ENCODE data around the gene MUC2. TPM values are rescaled to one million over a fixed set of nuclear protein-coding genes. Genes with fewer than 3 reads are reported as not detected.

Gene MUC2
- total and polyA plus RNA-seq, 2 experiments from 2014 or later, result not detected

GRCh38 chr11:1086171-1087102 lies 11.8 kb downstream of the MUC2 start:
- no peaks in the 10 kb centered on the region for H3K9me2 ChIP-seq (ENCODE audit: insufficient read depth)
- no peaks in the 10 kb centered on the region for H3K36me3 ChIP-seq (ENCODE audit: insufficient read depth)
- no peak for TF ChIP-seq STAT1 (IDR thresholded peaks at IDR 0.05; ENCODE audit: unreplicated experiment)
- H3K27me3 ChIP-seq (ENCODE audit: insufficient read depth), result no peaks in the 10 kb centered on the region
- no peak overlapping the region for H3K4me3 Mint-ChIP-seq
- H2AFZ ChIP-seq, result no peak overlapping the region
- DNase-seq (ENCODE audit: low spot score), result no peak
- no peak overlapping the region for H3K4me2 ChIP-seq
- H3K4me1 ChIP-seq (ENCODE audit: insufficient read depth), result no peaks in the 10 kb centered on the region
- no peaks in the 10 kb centered on the region; the same call in 2 of the 3 replicates for H3K36me3 Mint-ChIP-seq (ENCODE audit: low read depth)
- peaks cover 6% of the 10 kb centered on the region for H3F3A ChIP-seq (replicated peaks; ENCODE audit: low read depth)
- no peak for ATAC-seq
- H3K9me3 Mint-ChIP-seq, result peaks cover 7% of the 10 kb centered on the region
- H3K27ac Mint-ChIP-seq, result no peak overlapping the region
- no peaks in the 10 kb centered on the region for H4K20me1 ChIP-seq (replicated peaks; ENCODE audit: insufficient read depth)
- no peaks in the 10 kb centered on the region for H3K79me2 ChIP-seq (replicated peaks; ENCODE audit: insufficient read depth)
- peaks cover 9% of the 10 kb centered on the region for H3K27me3 Mint-ChIP-seq (ENCODE audit: insufficient read depth, low read depth, poor library complexity)
- H3K4me3 ChIP-seq, result no peak overlapping the region
- no peak overlapping the region for H3K27ac ChIP-seq (ENCODE audit: low read depth)
- no peaks in the 10 kb centered on the region for H3K4me1 Mint-ChIP-seq

GRCh38 chr11:1087279-1087960 lies 12.7 kb downstream of the MUC2 start:
- Histone ChIP-seq H3K36me3 (ENCODE audit: insufficient read depth) (no peaks in the 10 kb centered on the region), H3K79me2 (replicated peaks; ENCODE audit: insufficient read depth) (no peaks in the 10 kb centered on the region), H3K9me2 (ENCODE audit: insufficient read depth) (no peaks in the 10 kb centered on the region), H3F3A (replicated peaks; ENCODE audit: low read depth) (peaks cover 8% of the 10 kb centered on the region), H2AFZ (no peak overlapping the region), H3K4me2 (no peak overlapping the region), H3K4me1 (ENCODE audit: insufficient read depth) (no peaks in the 10 kb centered on the region), H4K20me1 (replicated peaks; ENCODE audit: insufficient read depth) (no peaks in the 10 kb centered on the region), H3K27me3 (ENCODE audit: insufficient read depth) (no peaks in the 10 kb centered on the region), H3K27ac (ENCODE audit: low read depth) (no peak overlapping the region), H3K4me3 (no peak overlapping the region)
- ATAC-seq, result no peak
- no peaks in the 10 kb centered on the region for H3K4me1 Mint-ChIP-seq
- no peak for DNase-seq (ENCODE audit: low spot score)
- H3K4me3 Mint-ChIP-seq, result no peak overlapping the region
- TF ChIP-seq CREB1 (CRISPR knock-in tag; IDR thresholded peaks at IDR 0.05; ENCODE audit: low read depth), result no peak
- no peak for TF ChIP-seq ETS1 (IDR thresholded peaks at IDR 0.05)
- no peak for TF ChIP-seq STAT1 (IDR thresholded peaks at IDR 0.05; ENCODE audit: unreplicated experiment)
- TF ChIP-seq ZNF331 (CRISPR knock-in tag; IDR thresholded peaks at IDR 0.05; ENCODE audit: low read depth), result no peak
- no peak for TF ChIP-seq CTCF (conservative IDR thresholded peaks at IDR 0.05; ENCODE audit: low read depth in 2 of 2)
- TF ChIP-seq ZNF114 (CRISPR knock-in tag; IDR thresholded peaks at IDR 0.05), result no peak
- H3K27ac Mint-ChIP-seq, result no peak overlapping the region
- peaks cover 10% of the 10 kb centered on the region for H3K9me3 Mint-ChIP-seq
- H3K36me3 Mint-ChIP-seq (ENCODE audit: low read depth), result no peaks in the 10 kb centered on the region; the same call in 2 of the 3 replicates
- peaks cover 9% of the 10 kb centered on the region for H3K27me3 Mint-ChIP-seq (ENCODE audit: insufficient read depth, low read depth, poor library complexity)
